GM23248 (cell line): ENCODE data around the gene OR9A2.

Source experiments
- EZH2 ChIP-seq: fragments of 200-600 bp; sonication (generic); IDR thresholded peaks from 2 replicates; pipeline ENCODE4 v1.6.1; 2018; ENCODE audit warnings: antibody characterized with exemption, mild to moderate bottlenecking; ENCODE audit not compliant: insufficient read depth, poor library complexity, severe bottlenecking
- EZH2phosphoT487 ChIP-seq: fragments of 200-600 bp; sonication (generic); IDR thresholded peaks from 2 replicates; pipeline ENCODE4 v1.6.1; 2018; ENCODE audit warnings: antibody characterized with exemption, moderate library complexity, mild to moderate bottlenecking, low read depth; ENCODE audit not compliant: insufficient read depth

DNA sequence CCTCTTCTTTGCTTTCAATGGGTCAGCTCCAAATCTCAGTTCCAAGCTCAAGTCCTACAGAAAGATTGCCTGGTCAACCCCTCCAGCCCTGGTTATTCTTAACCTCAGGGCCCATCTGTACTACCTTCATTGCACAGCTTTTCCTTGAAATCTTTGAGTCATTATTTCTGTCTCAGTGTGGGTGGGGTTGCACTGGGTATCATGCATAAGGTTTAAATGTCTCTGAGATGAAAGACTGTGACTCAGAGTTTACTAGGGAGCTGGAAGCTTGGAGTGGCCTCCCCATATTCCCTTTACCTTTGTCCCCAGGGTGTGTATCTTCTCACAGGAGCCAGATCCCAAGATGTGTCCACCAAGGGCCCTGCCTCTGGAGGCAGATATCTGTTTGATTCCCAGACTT is 21.9 kb upstream of the OR9A2 start:
- TF ChIP-seq EZH2phosphoT487 (no peak), EZH2 (no peak)
